ENCODE results near the gene ZNF630. TPM values are rescaled to one million over a fixed set of nuclear protein-coding genes. Genes with fewer than 3 reads are reported as not detected.
"Not testable (repeated sequence)": the region's sequence is repeated elsewhere in the genome, so short reads cannot be mapped to it uniquely, and the experiment has no call there.

Gene ZNF630
- total RNA-seq, 2 experiments from 2014 or later = 1.3 to 2.7 TPM

DNA sequence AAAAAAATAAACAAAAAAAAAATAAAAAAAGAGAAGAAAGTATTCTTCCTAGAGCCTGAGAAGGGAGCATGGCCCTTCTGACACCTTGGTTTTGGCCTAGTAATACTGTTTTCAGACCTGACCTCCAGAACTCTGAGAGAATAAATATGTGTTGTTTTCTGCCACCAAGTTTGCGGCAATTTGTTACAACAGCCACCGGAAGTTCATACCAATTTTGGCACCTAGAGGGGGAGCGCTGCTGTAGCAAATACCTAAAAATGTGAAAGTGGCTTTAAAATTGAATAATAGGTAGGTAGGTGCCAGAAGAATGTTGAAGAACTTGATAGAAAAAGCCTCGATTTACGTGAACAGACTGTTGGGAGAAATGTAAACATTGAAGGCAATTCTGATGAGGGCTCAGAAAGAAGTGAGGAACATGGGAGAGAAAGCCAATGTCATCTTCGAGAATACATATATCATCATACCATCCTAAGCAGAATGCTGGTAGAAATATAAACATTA, 31.5 kb upstream of the ZNF630 start:
- Histone ChIP-seq H3K79me2 (ENCODE audit: insufficient read depth, low read depth, low read length) (no peaks in the 10 kb centered on the region), H3K4me1 (ENCODE audit: insufficient read depth, low read length, poor library complexity, severe bottlenecking) (no peaks in the 10 kb centered on the region), H3K9me3 (ENCODE audit: low read length) (no peaks in the 10 kb centered on the region), H4K20me1 (ENCODE audit: insufficient read depth, low read length) (no peaks in the 10 kb centered on the region), H3K9me2 (ENCODE audit: insufficient read depth, low read length) (no peaks in the 10 kb centered on the region), H3K4me2 (ENCODE audit: low read length) (no peak overlapping the region), H3K4me3 (ENCODE audit: low read depth, low read length, poor library complexity, severe bottlenecking) (no peak overlapping the region), H2AFZ (ENCODE audit: low read length) (no peak overlapping the region), H3K27ac (ENCODE audit: low read depth, low read length, poor library complexity, severe bottlenecking) (no peak overlapping the region), H3K36me3 (ENCODE audit: insufficient read depth, low read length) (no peaks in the 10 kb centered on the region)
- ChIA-PET CTCF (ENCODE audit: unreplicated experiment) (no interaction called here), POLR2A (no interaction called here)
- TF ChIP-seq, protein P1, sequence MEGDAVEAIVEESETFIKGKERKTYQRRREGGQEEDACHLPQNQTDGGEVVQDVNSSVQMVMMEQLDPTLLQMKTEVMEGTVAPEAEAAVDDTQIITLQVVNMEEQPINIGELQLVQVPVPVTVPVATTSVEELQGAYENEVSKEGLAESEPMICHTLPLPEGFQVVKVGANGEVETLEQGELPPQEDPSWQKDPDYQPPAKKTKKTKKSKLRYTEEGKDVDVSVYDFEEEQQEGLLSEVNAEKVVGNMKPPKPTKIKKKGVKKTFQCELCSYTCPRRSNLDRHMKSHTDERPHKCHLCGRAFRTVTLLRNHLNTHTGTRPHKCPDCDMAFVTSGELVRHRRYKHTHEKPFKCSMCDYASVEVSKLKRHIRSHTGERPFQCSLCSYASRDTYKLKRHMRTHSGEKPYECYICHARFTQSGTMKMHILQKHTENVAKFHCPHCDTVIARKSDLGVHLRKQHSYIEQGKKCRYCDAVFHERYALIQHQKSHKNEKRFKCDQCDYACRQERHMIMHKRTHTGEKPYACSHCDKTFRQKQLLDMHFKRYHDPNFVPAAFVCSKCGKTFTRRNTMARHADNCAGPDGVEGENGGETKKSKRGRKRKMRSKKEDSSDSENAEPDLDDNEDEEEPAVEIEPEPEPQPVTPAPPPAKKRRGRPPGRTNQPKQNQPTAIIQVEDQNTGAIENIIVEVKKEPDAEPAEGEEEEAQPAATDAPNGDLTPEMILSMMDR (conservative IDR thresholded peaks at IDR 0.05; ENCODE audit: low read length) = no peak
- no peak for TF ChIP-seq EZH2phosphoT487 (IDR thresholded peaks at IDR 0.05; ENCODE audit: borderline replicate concordance, low read depth, low read length)
- BruUV-seq (replicated peaks) = no TSS peak
- DNase-seq (ENCODE audit: low spot score) = no peak
- intact Hi-C loops (cut with micrococcal nuclease; ENCODE audit: unreplicated experiment) = no loop called here

DNA sequence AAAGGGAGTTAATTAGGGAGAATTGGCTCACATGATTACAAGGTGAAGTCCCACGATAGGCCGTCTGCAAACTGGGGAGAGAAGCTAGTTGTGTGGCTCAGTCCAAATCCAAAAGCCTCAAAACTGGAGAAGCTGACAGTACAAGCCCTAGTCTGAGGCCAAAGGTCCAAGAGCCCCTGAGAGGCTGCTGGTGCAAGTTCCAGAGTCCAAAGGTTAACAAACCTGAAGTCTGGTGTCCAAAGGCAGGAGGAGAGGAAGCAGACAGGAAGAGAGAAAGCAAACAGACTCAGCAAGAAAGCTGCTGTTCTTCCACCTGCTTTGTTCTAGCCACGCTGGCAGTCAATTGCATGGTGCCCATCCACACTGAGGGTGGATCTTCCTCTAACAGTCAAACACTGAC, 30.0 kb upstream of the ZNF630 start:
- no peak overlapping the region for H3K4me3 ChIP-seq (ENCODE audit: low read depth, low read length, poor library complexity, severe bottlenecking)
- no peaks in the 10 kb centered on the region for H3K36me3 ChIP-seq (ENCODE audit: insufficient read depth, low read length)
- no peaks in the 10 kb centered on the region for H4K20me1 ChIP-seq (ENCODE audit: insufficient read depth, low read length)
- no peak overlapping the region for H3K27ac ChIP-seq (ENCODE audit: low read depth, low read length, poor library complexity, severe bottlenecking)
- no peaks in the 10 kb centered on the region for H3K9me3 ChIP-seq (ENCODE audit: low read length)
- H2AFZ ChIP-seq (ENCODE audit: low read length) = no peak overlapping the region
- ChIA-PET POLR2A (no interaction called here), CTCF (ENCODE audit: unreplicated experiment) (no interaction called here)
- TF ChIP-seq, protein P1 (conservative IDR thresholded peaks at IDR 0.05; ENCODE audit: low read length) = no peak
- no peak for TF ChIP-seq EZH2phosphoT487 (IDR thresholded peaks at IDR 0.05; ENCODE audit: borderline replicate concordance, low read depth, low read length)
- no peaks in the 10 kb centered on the region for H3K79me2 ChIP-seq (ENCODE audit: insufficient read depth, low read depth, low read length)
- no peak overlapping the region for H3K4me2 ChIP-seq (ENCODE audit: low read length)
- H3K4me1 ChIP-seq (ENCODE audit: insufficient read depth, low read length, poor library complexity, severe bottlenecking) = no peaks in the 10 kb centered on the region
- intact Hi-C loops (cut with micrococcal nuclease; ENCODE audit: unreplicated experiment) = no loop called here
- no peak for DNase-seq (ENCODE audit: low spot score)
- BruUV-seq (replicated peaks) = no TSS peak
- no peaks in the 10 kb centered on the region for H3K9me2 ChIP-seq (ENCODE audit: insufficient read depth, low read length)

DNA sequence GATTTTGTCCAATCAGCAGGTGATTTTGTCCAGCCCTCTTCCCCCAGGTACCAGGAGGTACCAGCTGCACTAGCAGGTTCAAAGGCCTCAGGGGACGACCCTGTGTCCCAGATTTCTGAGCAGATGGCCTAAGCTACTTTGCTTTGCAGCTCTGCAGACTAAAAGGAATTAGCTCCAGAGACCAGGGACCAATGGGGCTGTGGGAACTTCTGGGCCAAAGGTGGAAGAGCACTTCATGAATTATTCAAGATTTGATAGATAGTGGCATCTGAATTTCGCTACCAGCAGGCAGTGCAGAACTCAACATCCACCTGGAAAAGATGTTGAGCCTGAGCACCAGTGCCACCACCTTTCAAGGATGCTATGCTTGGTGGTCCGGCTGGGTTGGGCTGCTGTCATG, 21.1 kb upstream of the ZNF630 start:
- H3K79me2 ChIP-seq (ENCODE audit: insufficient read depth, low read depth, low read length); H4K20me1 ChIP-seq (ENCODE audit: insufficient read depth, low read length); H3K4me3 ChIP-seq (ENCODE audit: low read depth, low read length, poor library complexity, severe bottlenecking); DNase-seq (ENCODE audit: low spot score); H3K4me2 ChIP-seq (ENCODE audit: low read length); H3K36me3 ChIP-seq (ENCODE audit: insufficient read depth, low read length); CTCF ChIA-PET (ENCODE audit: unreplicated experiment); H3K4me1 ChIP-seq (ENCODE audit: insufficient read depth, low read length, poor library complexity, severe bottlenecking); H3K9me3 ChIP-seq (ENCODE audit: low read length); BruUV-seq (replicated peaks); POLR2A ChIA-PET; intact Hi-C loops (cut with micrococcal nuclease; ENCODE audit: unreplicated experiment); H3K9me2 ChIP-seq (ENCODE audit: insufficient read depth, low read length); H3K27ac ChIP-seq (ENCODE audit: low read depth, low read length, poor library complexity, severe bottlenecking); H2AFZ ChIP-seq (ENCODE audit: low read length): not testable (repeated sequence)
